ENCODE results near the gene SMTN. TPM values are rescaled to one million over a fixed set of nuclear protein-coding genes. Genes with fewer than 3 reads are reported as not detected.

SMTN gene
- total RNA-seq, 1 experiment from 2014 or later, result 145 TPM

- Histone ChIP-seq H2AFZ (ENCODE audit: low read length) (no peak overlapping the region), H3K4me1 (ENCODE audit: insufficient read depth, low read length) (no peaks in the 10 kb centered on the region), H3F3A (ENCODE audit: low read length, unreplicated experiment) (no peaks in the 10 kb centered on the region), H4K20me1 (ENCODE audit: low read length) (no peaks in the 10 kb centered on the region), H3K9me3 (ENCODE audit: low read length) (no peaks in the 10 kb centered on the region), H3K4me2 (ENCODE audit: low read length) (no peak overlapping the region), H3K9ac (ENCODE audit: low read length) (no peak overlapping the region), H3K9me2 (replicated peaks; ENCODE audit: low read length) (no peaks in the 10 kb centered on the region), H3K36me3 (ENCODE audit: low read depth, low read length) (peaks cover 23% of the 10 kb centered on the region; the same call in 1 of the 2 replicates), H3K79me2 (ENCODE audit: low read length) (no peaks in the 10 kb centered on the region), H3K27ac (ENCODE audit: low read length) (no peak overlapping the region), H3K27me3 (ENCODE audit: low read length) (no peaks in the 10 kb centered on the region), H3K4me3 (ENCODE audit: low read length) (no peak overlapping the region)
- no peak for ATAC-seq
- ChIA-PET POLR2A (ENCODE audit: unreplicated experiment) (no interaction called here), CTCF (no interaction called here)
- no TSS peak for BruUV-seq (replicated peaks)
- TF ChIP-seq EZH2 (IDR thresholded peaks at IDR 0.05; ENCODE audit: low read length, unreplicated experiment) (no peak), CTCF (conservative IDR thresholded peaks at IDR 0.05; ENCODE audit: low read depth, low read length) (no peak), EZH2phosphoT487 (IDR thresholded peaks at IDR 0.05; ENCODE audit: borderline replicate concordance, low read length) (no peak)
- no peak for DNase-seq
- intact Hi-C loops (cut with micrococcal nuclease), result no loop called here
Observed at GRCh38 chr22:31099841-31100761, 19.0 kb downstream of the SMTN start.

DNA sequence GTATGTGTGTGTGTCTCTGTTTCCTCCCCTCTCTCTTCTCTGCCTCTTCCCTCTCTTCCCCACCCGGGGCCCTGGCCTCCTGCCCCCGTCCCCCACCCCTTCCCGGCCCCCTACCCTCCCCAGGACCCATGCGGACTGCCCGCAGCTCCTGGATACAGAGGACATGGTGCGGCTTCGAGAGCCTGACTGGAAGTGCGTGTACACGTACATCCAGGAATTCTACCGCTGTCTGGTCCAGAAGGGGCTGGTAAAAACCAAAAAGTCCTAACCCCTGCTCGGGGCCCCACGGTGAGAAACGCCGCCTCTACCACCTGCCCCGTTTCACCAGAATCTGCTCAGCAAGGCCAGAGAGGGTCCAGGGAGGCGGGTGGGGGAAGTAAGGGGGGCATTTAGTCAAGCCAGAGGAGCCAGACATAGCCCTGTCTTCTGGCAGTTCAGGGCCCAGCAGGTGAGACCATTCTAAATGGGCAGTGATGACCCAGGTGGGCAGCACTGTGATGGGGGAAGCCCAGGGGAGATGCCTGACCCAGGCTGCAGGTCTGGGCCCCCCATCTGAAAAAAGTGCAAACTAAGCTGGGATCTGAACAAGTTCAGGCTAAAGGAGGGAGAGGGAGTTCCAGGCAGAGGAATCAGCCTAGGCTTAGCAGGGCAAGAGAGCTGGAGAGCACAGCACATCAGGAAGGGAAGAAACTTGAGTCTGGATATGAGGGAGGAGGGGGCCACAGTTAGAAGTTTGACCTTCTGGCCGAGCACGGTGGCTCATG lies 19.8 kb downstream of the SMTN start:
- DNase-seq (no peak), ATAC-seq (no peak)
- Histone ChIP-seq H4K20me1 (ENCODE audit: low read length) (no peaks in the 10 kb centered on the region), H2AFZ (ENCODE audit: low read length) (no peak overlapping the region), H3K4me2 (ENCODE audit: low read length) (no peak overlapping the region), H3K27me3 (ENCODE audit: low read length) (no peaks in the 10 kb centered on the region), H3K36me3 (ENCODE audit: low read depth, low read length) (peaks cover 21% of the 10 kb centered on the region; the same call in 1 of the 2 replicates), H3K9me2 (replicated peaks; ENCODE audit: low read length) (no peaks in the 10 kb centered on the region), H3K79me2 (ENCODE audit: low read length) (no peaks in the 10 kb centered on the region), H3K9me3 (ENCODE audit: low read length) (no peaks in the 10 kb centered on the region), H3F3A (ENCODE audit: low read length, unreplicated experiment) (no peaks in the 10 kb centered on the region), H3K4me1 (ENCODE audit: insufficient read depth, low read length) (no peaks in the 10 kb centered on the region), H3K9ac (ENCODE audit: low read length) (no peak overlapping the region), H3K27ac (ENCODE audit: low read length) (no peak overlapping the region), H3K4me3 (ENCODE audit: low read length) (no peak overlapping the region)
- CTCF ChIA-PET, result no interaction called here
- no peak for TF ChIP-seq EZH2phosphoT487 (IDR thresholded peaks at IDR 0.05; ENCODE audit: borderline replicate concordance, low read length)
- TF ChIP-seq CTCF (conservative IDR thresholded peaks at IDR 0.05; ENCODE audit: low read depth, low read length), result no peak
- TF ChIP-seq EZH2 (IDR thresholded peaks at IDR 0.05; ENCODE audit: low read length, unreplicated experiment), result no peak
- intact Hi-C loops (cut with micrococcal nuclease), result no loop called here
- POLR2A ChIA-PET (ENCODE audit: unreplicated experiment), result no interaction called here
- no TSS peak for BruUV-seq (replicated peaks)

All from PC-3 (cell line).